Measurements from ENCODE around the gene TUBGCP6. TPM values are rescaled to one million over a fixed set of nuclear protein-coding genes. Genes with fewer than 3 reads are reported as not detected.
A peak's percentile ranks its signal among the peaks of the same experiment; 100 is the strongest.

The TUBGCP6 gene
- total RNA-seq, 1 donor from 2014 or later, result 65.9 TPM

DNA sequence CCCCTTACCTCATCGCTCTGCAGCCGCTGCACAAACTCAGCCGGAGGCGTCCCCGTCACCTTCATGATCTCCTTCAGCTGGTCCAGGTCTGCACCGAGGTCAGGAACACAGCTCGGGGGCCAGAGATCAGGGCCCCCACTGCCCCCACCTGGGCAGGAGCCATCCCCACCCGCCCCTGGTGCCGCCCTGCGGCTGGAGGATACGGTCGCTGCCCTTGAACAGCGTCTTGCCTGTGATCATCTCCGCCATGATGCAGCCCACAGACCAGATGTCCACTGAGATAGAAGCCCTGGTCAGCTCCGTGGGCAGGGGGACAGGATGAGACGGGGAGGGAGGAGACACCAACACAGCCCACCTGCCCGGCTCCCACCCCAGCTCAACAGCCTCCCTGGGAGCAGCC is 10.8 kb upstream of the TUBGCP6 start:
- TF ChIP-seq, protein P1, sequence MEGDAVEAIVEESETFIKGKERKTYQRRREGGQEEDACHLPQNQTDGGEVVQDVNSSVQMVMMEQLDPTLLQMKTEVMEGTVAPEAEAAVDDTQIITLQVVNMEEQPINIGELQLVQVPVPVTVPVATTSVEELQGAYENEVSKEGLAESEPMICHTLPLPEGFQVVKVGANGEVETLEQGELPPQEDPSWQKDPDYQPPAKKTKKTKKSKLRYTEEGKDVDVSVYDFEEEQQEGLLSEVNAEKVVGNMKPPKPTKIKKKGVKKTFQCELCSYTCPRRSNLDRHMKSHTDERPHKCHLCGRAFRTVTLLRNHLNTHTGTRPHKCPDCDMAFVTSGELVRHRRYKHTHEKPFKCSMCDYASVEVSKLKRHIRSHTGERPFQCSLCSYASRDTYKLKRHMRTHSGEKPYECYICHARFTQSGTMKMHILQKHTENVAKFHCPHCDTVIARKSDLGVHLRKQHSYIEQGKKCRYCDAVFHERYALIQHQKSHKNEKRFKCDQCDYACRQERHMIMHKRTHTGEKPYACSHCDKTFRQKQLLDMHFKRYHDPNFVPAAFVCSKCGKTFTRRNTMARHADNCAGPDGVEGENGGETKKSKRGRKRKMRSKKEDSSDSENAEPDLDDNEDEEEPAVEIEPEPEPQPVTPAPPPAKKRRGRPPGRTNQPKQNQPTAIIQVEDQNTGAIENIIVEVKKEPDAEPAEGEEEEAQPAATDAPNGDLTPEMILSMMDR (IDR thresholded peaks at IDR 0.05; ENCODE audit: unreplicated experiment), result no peak
- Mint-ChIP-seq H3K36me3 (no peaks in the 10 kb centered on the region), H3K27me3 (ENCODE audit: low read depth) (no peaks in the 10 kb centered on the region), H3K27ac (no peak overlapping the region), H3K4me3 (no peak overlapping the region), H3K4me1 (peaks cover 2% of the 10 kb centered on the region), H3K9me3 (no peaks in the 10 kb centered on the region)
- DNase-seq (ENCODE audit: low spot score in 2 of 2, unreplicated experiment in 2 of 2), result no peak

DNA sequence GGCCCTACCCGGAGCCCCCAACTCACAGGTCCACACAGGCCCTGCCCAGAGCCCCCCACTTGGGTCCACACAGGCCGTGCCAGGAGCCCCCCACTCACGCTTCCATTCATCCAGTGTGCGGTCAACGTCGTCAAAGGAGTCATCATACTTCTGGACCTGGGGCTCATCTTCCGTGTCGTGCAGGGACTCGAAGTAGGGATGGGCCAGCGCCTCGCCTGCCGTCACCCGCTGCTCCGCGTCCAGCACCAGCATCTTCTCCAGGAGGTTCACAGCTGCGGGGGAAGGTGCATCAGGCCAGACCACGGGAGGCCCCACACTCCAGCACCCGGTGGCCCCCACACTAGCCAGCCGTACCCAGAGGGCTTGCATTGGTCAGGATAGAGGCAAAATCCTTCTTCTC is 10.3 kb upstream of the TUBGCP6 start:
- TF ChIP-seq, protein P1 (IDR thresholded peaks at IDR 0.05; ENCODE audit: unreplicated experiment), result no peak
- no peak for DNase-seq (ENCODE audit: low spot score in 2 of 2, unreplicated experiment in 2 of 2)
- Mint-ChIP-seq H3K9me3 (no peaks in the 10 kb centered on the region), H3K36me3 (no peaks in the 10 kb centered on the region), H3K4me3 (no peak overlapping the region), H3K27me3 (ENCODE audit: low read depth) (no peaks in the 10 kb centered on the region), H3K4me1 (peaks cover 5% of the 10 kb centered on the region), H3K27ac (no peak overlapping the region)

DNA sequence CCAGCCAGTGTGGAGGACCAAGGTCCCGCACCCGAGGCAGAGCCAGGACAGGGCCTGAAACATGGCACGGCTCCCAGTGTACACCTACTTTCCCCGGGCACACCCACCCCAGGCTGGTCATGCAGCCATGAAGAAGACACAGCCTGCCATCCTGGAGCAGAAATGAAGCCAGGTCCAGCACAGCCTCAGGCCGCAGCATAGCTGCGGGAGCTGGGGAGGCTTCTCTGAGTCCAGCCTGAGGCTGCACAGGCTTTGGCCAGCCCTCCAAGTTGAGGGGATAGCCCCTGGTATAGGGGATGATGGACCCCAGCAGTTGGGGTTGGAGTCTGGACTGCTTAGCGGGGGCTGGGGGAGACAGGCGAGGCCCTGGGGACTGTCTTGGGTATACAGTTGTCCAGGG is 9.1 kb upstream of the TUBGCP6 start:
- TF ChIP-seq, protein P1 (IDR thresholded peaks at IDR 0.05; ENCODE audit: unreplicated experiment), result no peak
- Mint-ChIP-seq H3K36me3 (no peaks in the 10 kb centered on the region), H3K27ac (no peak overlapping the region), H3K4me3 (no peak overlapping the region), H3K27me3 (ENCODE audit: low read depth) (no peaks in the 10 kb centered on the region), H3K4me1 (peaks cover 6% of the 10 kb centered on the region), H3K9me3 (no peaks in the 10 kb centered on the region)
- DNase-seq (ENCODE audit: low spot score in 2 of 2, unreplicated experiment in 2 of 2), result no peak

DNA sequence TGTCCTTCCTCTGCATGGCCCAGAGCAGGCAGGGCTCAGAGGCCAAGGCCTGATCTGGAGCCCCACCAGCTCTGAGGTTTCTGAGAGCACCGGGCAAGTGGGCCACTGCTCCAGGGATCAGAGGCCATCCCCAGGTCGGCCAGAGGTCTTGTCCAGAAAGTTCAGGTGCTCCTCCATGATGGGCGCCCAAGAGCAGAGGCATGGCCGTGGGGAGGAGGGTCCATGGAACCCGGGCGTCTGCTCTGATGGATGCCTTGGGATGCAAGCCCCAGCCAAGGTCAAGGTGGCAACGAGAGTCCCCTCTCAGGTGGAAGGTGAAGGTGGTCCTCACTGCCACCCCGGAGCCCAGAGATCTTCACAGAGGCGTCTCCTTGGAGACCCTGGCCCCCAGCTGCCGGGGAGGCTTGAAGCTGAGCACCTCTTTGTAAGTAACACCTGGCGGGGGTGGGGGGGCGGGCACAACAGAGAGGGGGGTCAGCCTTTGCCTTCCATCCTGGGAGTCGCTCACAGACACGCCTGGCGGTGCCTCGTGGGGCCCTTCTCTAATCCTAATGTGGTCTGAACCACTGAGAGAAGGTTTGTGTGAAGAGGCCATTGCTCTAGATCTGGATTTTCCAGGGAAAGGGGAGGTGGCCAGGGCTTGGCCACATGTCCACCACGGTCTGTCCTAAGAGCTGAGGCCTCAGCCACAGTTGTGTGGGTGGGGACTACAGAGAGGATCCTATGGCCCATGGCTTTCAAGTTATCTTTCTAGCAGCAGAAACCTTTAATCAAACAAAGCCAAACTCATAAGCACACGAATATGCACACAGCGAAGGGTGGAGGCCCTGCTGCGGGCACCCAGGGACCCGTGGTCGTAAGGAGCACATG is 8.5 kb upstream of the TUBGCP6 start:
- Mint-ChIP-seq H3K4me3 (no peak overlapping the region), H3K36me3 (no peaks in the 10 kb centered on the region), H3K27me3 (ENCODE audit: low read depth) (no peaks in the 10 kb centered on the region), H3K9me3 (no peaks in the 10 kb centered on the region), H3K4me1 (peaks cover 6% of the 10 kb centered on the region), H3K27ac (no peak overlapping the region)
- DNase-seq (ENCODE audit: low spot score in 2 of 2, unreplicated experiment in 2 of 2), result no peak
- TF ChIP-seq, protein P1 (IDR thresholded peaks at IDR 0.05; ENCODE audit: unreplicated experiment), result no peak

DNA sequence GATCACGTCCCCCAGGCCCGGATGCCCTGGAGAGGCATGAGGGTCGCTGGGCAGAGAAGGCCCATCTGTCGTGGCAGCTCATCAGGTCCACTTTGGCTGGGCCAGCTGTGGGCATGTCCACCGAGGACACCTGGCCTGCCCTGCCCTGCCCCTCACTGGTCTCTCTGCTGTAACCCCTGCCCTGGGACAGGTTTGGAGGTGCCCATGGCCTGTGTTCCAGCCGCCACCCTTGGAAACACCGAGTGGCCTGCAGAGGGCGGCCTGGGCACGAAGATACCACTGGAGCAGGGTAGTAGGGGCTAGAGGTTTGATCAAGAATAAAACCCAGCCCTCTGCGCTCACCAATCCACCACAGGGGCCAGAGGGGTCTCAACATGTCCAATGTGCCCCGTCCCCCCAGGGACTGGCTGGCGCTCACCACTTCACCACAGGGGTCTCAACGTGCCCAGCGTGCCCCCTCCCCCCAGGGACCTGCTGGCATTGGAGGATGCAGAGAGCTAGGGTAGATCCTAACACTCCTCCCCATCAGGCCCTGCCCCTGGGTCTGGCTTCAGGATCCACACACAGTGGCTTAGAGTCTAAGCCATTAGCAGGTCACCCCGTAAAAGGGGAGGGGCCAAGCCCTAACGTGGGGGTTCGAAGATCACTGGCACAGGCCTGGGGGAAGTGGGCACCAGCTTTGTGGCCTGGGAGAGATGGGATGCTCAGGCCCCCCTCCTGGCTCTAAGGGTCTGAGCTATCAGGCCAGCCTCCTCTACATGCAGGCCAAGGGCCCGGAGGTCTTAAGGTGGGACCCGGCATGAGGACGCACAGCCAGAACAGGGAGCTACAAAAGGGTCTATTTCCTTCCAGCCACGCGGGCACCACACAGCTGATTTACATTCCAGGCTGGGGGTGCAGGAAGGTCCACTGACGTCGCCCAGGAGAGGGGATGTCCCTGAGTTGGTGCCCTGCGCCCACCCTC is 7.5 kb upstream of the TUBGCP6 start:
- TF ChIP-seq, protein P1 (IDR thresholded peaks at IDR 0.05; ENCODE audit: unreplicated experiment), result peak; percentile 15
- H3K9me3 Mint-ChIP-seq, result no peaks in the 10 kb centered on the region
- peak overlapping the region; percentile 44 for H3K4me3 Mint-ChIP-seq
- H3K27ac Mint-ChIP-seq, result no peak overlapping the region
- no peaks in the 10 kb centered on the region for H3K36me3 Mint-ChIP-seq
- no peaks in the 10 kb centered on the region for H3K27me3 Mint-ChIP-seq (ENCODE audit: low read depth)
- peak in 1 of 2 experiments; percentile 73 for DNase-seq (ENCODE audit: low spot score in 2 of 2, unreplicated experiment in 2 of 2)
- H3K4me1 Mint-ChIP-seq, result peaks cover 8% of the 10 kb centered on the region

Data from mesothelial cell of epicardium (in vitro differentiated cells).